ENCODE data around the gene SC5D.

Gene SC5D

GRCh38 chr11:121291319-121291718 lies 1.3 kb upstream of the SC5D start:
- Histone ChIP-seq H3K4me3 (no peak overlapping the region), H3K27ac (no peak overlapping the region)
- TF ChIP-seq CTCF (IDR thresholded peaks at IDR 0.05) = no peak
- DNase-seq (ENCODE audit: low spot score) = no peak

- no peak for DNase-seq (ENCODE audit: low spot score)
- Histone ChIP-seq H3K4me3 (peak overlapping the region; percentile 90), H3K27ac (peak overlapping the region; percentile 91 to 92)
- no peak for TF ChIP-seq CTCF (IDR thresholded peaks at IDR 0.05)
Observed at GRCh38 chr11:121291896-121292494, 576 bp upstream of the SC5D start.

GRCh38 chr11:121293288-121293594 lies 670 bp downstream of the SC5D start:
- Histone ChIP-seq H3K27ac (peak overlapping the region; percentile 91 to 92), H3K4me3 (peak overlapping the region; percentile 90)
- DNase-seq (ENCODE audit: low spot score) = no peak
- no peak for TF ChIP-seq CTCF (IDR thresholded peaks at IDR 0.05)

GRCh38 chr11:121295246-121296029 lies 2.9 kb downstream of the SC5D start:
- DNase-seq (ENCODE audit: low spot score) = no peak
- Histone ChIP-seq H3K4me3 (no peak overlapping the region), H3K27ac (no peak overlapping the region)
- no peak for TF ChIP-seq CTCF (IDR thresholded peaks at IDR 0.05)

GRCh38 chr11:121297872-121298271 lies 5.3 kb downstream of the SC5D start:
- no peak overlapping the region for H3K4me3 ChIP-seq
- TF ChIP-seq CTCF (IDR thresholded peaks at IDR 0.05) = no peak

GRCh38 chr11:121298774-121299173 lies 6.2 kb downstream of the SC5D start:
- no peak for TF ChIP-seq CTCF (IDR thresholded peaks at IDR 0.05)
- no peak for DNase-seq (ENCODE audit: low spot score)
- H3K27ac ChIP-seq = no peak overlapping the region
- H3K4me3 ChIP-seq = no peak overlapping the region

More at GRCh38 chr11:121297872-121298271, 5.3 kb downstream of the SC5D start:
- DNase-seq (ENCODE audit: low spot score) = no peak
- no peak overlapping the region for H3K27ac ChIP-seq

- Histone ChIP-seq H3K4me3 (no peak overlapping the region), H3K27ac (no peak overlapping the region)
- no peak for TF ChIP-seq CTCF (IDR thresholded peaks at IDR 0.05)
Observed at GRCh38 chr11:121299417-121299816, 6.8 kb downstream of the SC5D start.

More at GRCh38 chr11:121299417-121299816, 6.8 kb downstream of the SC5D start:
- no peak for DNase-seq (ENCODE audit: low spot score)

Measured in coronary artery (tissue), 2 donors.